GM19239 (cell line): ENCODE results near the gene SIN3B.
A peak's percentile ranks its signal among the peaks of the same experiment; 100 is the strongest.
"Not testable (repeated sequence)": the region's sequence is repeated elsewhere in the genome, so short reads cannot be mapped to it uniquely, and the experiment has no call there.

Experiments used
- DNase-seq: peaks from one replicate; pipeline ENCODE4 v3.0.0; 2011; ENCODE audit warnings: low spot score; ENCODE audit not compliant: insufficient read length
- FAIRE-seq: peaks from 2 replicates; lab custom pipeline; 2011; peaks lifted over from hg19 to GRCh38; lab: Jason Lieb, UNC

Gene SIN3B, protein sequence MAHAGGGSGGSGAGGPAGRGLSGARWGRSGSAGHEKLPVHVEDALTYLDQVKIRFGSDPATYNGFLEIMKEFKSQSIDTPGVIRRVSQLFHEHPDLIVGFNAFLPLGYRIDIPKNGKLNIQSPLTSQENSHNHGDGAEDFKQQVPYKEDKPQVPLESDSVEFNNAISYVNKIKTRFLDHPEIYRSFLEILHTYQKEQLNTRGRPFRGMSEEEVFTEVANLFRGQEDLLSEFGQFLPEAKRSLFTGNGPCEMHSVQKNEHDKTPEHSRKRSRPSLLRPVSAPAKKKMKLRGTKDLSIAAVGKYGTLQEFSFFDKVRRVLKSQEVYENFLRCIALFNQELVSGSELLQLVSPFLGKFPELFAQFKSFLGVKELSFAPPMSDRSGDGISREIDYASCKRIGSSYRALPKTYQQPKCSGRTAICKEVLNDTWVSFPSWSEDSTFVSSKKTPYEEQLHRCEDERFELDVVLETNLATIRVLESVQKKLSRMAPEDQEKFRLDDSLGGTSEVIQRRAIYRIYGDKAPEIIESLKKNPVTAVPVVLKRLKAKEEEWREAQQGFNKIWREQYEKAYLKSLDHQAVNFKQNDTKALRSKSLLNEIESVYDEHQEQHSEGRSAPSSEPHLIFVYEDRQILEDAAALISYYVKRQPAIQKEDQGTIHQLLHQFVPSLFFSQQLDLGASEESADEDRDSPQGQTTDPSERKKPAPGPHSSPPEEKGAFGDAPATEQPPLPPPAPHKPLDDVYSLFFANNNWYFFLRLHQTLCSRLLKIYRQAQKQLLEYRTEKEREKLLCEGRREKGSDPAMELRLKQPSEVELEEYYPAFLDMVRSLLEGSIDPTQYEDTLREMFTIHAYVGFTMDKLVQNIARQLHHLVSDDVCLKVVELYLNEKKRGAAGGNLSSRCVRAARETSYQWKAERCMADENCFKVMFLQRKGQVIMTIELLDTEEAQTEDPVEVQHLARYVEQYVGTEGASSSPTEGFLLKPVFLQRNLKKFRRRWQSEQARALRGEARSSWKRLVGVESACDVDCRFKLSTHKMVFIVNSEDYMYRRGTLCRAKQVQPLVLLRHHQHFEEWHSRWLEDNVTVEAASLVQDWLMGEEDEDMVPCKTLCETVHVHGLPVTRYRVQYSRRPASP

DNA sequence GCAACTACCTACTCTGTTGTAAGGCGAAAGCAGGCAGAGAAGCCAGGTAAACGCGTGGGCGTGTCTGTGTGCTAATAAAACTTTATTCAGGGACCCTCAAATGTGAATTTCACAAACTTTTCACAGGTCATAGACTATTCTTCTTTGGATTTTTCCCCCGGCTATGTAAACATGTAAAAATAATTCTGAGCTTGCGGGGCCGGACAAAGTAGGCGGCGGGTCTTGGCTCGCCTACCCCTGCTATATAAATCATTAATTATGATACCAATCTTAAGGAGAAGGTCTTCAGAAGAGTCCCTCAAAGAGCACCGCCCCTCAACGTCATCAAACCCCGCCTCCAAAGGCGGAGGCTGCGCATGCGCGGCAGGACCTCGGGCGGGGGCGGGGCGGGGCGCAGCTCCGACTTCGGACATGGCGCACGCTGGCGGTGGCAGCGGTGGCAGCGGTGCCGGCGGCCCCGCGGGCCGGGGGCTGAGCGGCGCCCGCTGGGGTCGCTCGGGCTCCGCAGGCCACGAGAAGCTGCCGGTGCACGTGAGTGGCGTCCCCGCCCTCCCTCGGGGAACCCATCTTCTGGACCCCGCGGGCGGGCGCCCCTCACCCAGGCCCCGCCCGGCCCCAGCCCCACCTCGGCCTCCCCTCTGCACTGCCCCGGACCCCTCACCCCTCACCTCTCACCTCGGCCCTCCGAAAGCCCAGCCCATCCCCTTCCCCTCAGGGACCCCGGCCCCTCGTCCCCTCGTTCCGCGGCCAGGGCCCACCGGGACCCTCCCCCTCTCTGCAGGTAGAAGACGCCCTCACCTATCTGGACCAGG is at the start of gene SIN3B:
Gene SIN3B (plus strand): TSS at position 389 of the 812 bp plus-strand sequence. CDS start 23 bp downstream, at position 412.
- FAIRE-seq (peak; percentile 79), DNase-seq (peak; percentile 85)

DNA sequence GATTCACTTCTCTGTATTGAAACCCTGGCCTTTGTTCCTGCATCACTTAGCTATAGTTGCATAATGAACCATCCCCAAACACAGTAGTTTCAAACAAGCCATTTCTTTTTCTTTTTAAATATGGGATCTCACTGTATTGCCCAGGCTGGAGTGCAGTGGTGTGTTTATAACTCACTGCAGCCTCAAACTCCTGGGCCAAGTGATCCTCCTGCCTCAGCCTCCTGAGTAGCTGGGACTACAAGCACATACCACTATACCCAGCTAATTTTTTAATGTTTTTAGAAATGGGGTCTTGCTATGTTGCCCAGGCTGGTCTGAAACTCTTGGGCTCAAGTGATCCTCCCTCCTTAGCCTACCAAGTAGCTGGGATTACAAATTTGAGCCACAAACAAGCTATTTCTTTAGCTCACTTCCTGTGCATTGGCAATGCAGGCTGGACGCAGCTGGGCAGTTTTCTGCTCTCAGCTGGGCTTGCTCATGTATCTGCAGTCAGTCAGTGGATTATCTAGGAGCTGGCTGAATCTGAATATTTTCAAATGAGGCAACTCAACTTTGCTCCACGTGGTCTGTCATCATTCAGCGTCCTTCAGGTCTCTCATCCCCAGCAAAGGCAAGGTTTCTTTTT is 49.5 kb upstream of the SIN3B start:
- FAIRE-seq (no peak), DNase-seq (no peak)

GRCh38 chr19:16782719-16783118 is 46.5 kb upstream of the SIN3B start:
- FAIRE-seq (no peak), DNase-seq (no peak)

- DNase-seq (no peak), FAIRE-seq (no peak)
Observed at GRCh38 chr19:16788479-16788878, 40.7 kb upstream of the SIN3B start.

- DNase-seq, result no peak
- no peak for FAIRE-seq
Observed at GRCh38 chr19:16789238-16789637, 40.0 kb upstream of the SIN3B start.

DNA sequence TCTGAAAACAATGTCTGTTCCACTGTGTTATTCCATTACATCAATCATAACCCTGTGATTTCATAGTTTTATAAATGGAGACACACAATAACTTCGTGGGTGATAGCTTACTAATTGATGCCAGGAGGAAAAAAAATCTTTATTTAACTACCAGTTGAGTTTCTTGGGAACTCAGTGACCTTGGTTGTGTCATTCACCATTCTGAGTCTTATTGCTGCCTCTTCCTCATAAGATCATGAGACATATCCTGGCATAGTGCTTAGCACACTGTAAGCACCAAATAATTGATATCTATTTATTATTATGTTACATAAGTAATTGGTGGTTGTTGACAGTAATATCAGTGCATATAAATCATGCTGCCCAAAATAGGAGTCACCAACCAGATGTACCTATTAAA is 39.1 kb upstream of the SIN3B start:
- no peak for DNase-seq
- FAIRE-seq, result no peak

GRCh38 chr19:16791942-16792341 is 37.3 kb upstream of the SIN3B start:
- DNase-seq (no peak), FAIRE-seq (no peak)

DNA sequence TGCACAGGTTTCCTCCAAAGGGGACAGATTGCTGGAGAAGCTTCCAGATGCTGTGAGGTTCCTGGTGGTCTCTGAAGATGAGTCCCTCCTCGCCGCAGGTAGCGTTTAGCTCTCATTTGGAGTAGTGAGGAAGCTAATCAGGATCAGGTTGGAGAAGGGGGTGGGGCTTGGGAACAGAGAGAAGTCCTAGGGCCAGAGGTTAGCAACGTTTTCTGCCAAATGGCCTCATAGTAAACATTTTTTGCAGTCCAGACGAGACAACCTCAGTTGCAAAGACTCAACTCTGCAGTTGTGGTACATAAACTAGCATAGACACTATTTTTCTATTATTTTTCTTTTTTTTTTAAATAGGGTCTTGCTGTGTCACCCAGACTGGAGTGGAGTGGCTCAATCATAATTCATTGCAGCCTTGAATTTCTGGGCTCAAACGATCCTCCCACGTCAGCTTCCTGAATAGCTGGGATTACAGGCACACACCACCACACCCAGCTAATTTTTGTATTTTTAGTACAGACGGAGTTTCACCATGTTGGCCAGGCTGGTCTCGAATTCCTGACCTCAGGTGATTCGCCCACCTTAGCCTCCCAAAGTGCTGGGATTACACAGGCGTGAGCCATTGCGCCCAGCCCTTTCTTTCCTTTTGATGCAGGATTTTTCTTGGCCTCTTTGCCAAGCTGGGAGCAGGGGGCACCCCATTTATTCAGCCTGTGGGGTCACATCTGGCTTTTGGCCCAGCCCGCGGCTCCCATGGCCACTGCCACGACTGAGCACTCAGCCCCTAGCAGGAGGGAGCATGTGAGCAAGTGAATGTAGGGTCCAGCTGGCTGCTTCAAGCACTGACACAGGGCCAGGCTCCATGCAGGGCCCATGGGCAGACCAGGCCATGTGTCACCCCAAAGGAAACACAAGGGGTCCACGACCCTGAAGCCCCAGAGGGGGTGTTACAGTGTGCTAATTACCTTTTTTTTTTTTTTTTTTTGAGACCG is 34.4 kb upstream of the SIN3B start:
- no peak for DNase-seq
- FAIRE-seq, result no peak

DNA sequence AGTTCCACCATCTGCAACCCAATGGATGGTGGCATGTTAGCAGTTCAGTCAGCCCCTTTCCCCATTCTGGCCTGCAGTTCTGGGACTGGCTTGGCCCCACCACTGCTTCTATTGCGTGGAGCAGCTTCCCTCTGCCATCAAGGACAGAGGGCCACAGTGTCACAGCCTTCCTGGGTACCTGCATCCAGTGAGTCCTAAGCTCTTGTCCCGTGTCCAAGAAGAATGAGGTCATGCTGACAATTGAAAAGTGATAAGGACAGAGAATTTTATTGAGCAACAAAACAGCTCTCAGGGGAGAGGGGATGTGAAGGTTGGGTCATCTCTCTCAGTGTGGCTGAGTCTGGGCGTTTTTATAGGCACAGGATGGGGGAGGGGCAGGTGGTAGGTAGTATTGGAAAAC is 33.5 kb upstream of the SIN3B start:
- no peak for FAIRE-seq
- DNase-seq, result no peak

- DNase-seq, result no peak
- no peak for FAIRE-seq
Observed at GRCh38 chr19:16797876-16798275, 31.3 kb upstream of the SIN3B start.

- DNase-seq, FAIRE-seq: not testable (repeated sequence)
Observed at GRCh38 chr19:16798326-16798725, 30.9 kb upstream of the SIN3B start.

DNA sequence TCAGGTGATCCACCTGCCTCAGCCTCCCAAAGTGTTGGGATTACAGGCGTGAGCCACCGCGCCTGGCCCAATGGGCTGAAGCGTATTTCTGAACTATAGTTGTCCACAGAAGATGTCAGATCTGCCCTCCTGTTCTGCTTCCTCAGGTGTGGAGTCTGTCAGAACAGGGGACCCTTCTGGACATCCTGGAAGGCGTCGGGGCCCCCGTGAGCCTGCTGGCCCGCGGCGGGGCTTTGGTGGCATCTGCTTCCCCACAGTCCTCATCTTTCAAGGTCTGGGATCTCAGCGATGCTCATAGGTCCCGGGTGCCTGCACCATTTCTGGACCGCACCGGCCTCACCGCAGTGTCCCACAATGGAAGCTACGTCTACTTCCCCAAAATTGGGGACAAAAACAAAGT is 29.5 kb upstream of the SIN3B start:
- FAIRE-seq (no peak), DNase-seq (no peak)

DNA sequence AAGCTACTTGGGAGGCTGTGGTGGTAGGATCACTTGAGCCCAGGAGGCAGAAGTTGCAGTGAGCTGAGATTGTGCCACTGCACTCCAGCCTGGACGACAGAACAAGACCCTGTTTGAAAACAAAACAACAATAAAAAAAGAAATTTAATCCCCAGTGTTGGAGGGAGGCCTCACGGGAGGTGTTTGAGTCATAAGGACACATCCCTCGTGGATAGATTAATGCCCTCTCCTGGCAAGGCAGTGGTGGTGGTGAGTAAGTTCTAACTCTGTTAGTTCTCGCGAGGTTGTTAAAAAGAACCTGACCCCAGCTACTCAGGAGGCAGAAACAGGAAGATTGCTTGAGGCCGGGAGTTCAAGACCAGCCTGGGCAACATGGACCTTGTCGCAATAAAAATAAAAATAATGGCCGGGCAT is 27.6 kb upstream of the SIN3B start:
- no peak for FAIRE-seq
- no peak for DNase-seq

- no peak for DNase-seq
- no peak for FAIRE-seq
Observed at GRCh38 chr19:16804176-16804575, 25.0 kb upstream of the SIN3B start.

DNA sequence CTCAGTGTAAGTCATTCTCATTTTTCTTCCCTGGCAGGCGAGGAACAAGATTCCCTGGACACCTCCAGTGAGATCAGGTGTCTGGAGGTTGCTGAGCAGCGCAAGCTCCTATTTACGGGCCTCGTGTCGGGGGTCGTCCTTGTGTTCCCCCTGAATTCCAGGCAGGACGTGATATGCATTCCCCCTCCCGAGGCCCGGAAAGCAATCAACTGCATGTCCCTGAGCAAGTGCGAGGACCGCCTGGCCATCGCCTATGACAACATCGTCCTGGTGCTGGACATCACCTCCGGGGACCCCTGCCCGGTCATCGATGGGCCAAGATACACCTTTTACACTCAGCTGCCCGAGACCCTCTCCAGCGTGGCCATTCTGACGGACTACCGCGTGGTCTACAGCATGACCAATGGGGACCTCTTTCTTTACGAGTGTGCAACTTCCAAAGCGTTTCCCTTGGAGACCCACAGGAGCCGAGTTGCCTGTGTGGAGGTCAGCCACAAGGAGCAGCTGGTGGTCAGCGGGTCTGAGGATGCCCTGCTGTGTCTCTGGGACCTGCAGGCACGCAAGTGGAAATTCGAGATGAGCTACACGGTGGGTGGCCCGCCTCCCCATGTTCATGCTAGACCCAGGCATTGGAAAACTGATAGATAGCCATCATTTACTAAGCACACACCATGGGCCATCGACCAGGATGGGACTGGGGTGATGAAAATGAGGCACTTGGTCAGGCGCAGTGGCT is 21.5 kb upstream of the SIN3B start:
- DNase-seq (no peak), FAIRE-seq (no peak)

GRCh38 chr19:16814526-16815100 is 14.6 kb upstream of the SIN3B start:
- DNase-seq, result no peak
- FAIRE-seq, result no peak

DNA sequence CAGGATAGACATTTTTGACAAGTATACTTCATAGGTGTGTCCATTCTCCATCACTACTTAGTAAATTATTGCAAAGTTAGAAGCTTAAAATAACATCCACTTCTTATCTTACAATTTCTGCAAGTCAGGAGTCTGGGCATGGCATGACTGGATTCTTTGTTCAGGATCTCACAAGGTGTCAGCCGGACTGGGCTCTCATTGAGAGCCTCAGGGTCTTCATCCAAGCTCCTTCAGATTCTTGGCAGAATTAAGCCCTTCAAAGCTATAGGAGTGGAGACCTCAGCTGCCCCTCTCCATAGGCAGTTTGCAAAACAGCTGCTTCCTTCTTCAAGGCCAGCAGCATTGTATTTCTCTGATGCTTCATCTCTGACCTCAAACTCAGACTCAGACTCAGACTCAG is 9.1 kb upstream of the SIN3B start:
- no peak for DNase-seq
- no peak for FAIRE-seq
